GM21447 (cell line): ENCODE measurements around the gene ABCA2.

Experiments used
- ATAC-seq: cut with Tn5 transposase; IDR thresholded peaks from one replicate; pipeline ENCODE4 v1.9.1; 2021; ENCODE audit not compliant: unreplicated experiment

ABCA2 gene

DNA sequence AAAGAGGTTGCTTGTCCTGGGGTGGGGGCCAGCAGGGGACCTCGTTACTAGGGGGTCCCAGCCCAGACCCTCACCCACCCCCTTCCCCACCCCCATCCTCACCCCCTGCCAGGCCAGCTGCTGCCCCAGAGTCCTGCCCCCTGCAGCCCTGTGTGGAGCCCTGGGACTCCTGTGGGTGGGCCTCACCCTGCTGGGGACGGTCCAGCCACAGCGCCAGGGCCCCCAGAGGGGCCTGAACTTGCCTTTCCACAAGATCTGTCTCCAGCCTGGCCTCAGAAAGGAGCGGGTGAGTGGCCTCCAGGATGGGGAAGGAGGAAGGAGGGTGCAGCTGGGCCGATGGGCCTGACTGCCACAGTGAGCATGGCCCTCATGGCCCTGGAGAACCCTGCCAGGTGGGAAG, 58.3 kb downstream of the ABCA2 start:
- no peak for ATAC-seq

GRCh38 chr9:136969150-136969549, 58.9 kb downstream of the ABCA2 start:
- no peak for ATAC-seq

GRCh38 chr9:136968333-136969127, 59.5 kb downstream of the ABCA2 start:
- ATAC-seq: no peak

- ATAC-seq: no peak
These were observed 62.1 kb downstream of the ABCA2 start for GRCh38 chr9:136965771-136966484.

- no peak for ATAC-seq
These were observed 63.1 kb downstream of the ABCA2 start for GRCh38 chr9:136964833-136965422.

- ATAC-seq: no peak
These were observed 63.8 kb downstream of the ABCA2 start for GRCh38 chr9:136964171-136964689.

GRCh38 chr9:136963751-136964150, 64.3 kb downstream of the ABCA2 start:
- ATAC-seq: no peak

GRCh38 chr9:136963341-136963740, 64.7 kb downstream of the ABCA2 start:
- no peak for ATAC-seq

GRCh38 chr9:136962701-136963248, 65.3 kb downstream of the ABCA2 start:
- no peak for ATAC-seq

- ATAC-seq: no peak
These were observed 65.9 kb downstream of the ABCA2 start for GRCh38 chr9:136962163-136962562.

DNA sequence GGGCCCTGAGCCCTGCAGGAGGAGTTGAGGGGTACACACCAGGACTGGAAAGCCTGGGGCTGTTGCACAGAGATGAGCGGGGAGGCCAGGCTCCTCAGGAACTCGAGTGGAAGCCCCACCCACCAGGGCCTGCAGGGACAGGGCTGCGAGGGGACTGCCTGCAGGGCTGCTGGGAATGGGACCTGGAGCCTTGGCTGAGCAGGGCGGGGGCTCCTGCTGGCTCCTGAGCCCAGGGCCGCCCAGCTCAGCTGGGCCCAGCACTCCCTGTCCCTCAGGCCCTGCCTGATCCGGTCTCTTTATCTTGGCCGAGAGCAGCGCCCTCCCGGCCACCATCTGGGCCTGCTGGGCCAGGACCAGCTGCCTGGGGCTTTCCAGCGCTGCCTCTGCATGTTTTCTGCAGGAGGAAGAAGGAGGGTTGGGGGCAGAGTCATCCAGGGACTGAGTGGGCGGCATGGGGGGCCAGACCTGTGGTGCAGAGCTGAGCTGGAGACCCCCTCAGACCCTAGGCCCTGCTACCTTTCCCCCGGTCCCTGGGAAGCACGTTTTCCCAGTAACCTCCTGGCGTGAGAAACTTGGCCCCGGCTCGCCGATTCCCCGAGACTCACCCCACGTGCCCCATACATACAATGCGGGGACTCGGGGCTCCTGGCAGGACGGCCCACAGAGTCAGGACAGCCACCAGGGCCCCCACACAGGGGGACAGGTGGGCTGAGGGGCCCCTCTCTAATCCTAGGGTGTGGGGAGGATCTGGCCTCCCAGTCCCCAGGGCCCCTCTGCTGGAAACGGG, 66.6 kb downstream of the ABCA2 start:
- ATAC-seq: no peak

GRCh38 chr9:136960938-136961275, 67.1 kb downstream of the ABCA2 start:
- no peak for ATAC-seq

GRCh38 chr9:136960212-136960937, 67.7 kb downstream of the ABCA2 start:
- no peak for ATAC-seq

- no peak for ATAC-seq
These were observed 68.9 kb downstream of the ABCA2 start for GRCh38 chr9:136958898-136959850.

DNA sequence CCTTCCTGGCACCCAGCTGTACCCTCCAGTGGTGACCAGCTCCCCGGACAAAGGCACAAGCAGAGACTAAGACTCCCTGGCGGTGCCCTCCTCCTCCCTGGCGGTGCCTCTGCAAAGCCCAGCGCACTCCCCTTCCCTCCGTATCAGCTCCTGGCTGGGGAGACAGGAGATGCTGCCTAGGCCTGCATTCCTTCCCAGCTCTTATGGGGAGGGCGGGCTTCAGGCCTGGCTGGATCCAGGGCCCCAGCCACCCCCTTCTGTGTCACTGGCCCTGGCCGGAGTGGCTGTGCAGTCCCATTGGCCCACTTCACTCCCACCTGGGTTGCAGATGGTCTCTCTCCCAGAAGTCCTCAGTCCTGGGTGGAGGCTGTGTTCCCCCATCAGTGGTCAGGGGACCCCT, 69.6 kb downstream of the ABCA2 start:
- no peak for ATAC-seq

GRCh38 chr9:136957901-136958300, 70.1 kb downstream of the ABCA2 start:
- no peak for ATAC-seq

DNA sequence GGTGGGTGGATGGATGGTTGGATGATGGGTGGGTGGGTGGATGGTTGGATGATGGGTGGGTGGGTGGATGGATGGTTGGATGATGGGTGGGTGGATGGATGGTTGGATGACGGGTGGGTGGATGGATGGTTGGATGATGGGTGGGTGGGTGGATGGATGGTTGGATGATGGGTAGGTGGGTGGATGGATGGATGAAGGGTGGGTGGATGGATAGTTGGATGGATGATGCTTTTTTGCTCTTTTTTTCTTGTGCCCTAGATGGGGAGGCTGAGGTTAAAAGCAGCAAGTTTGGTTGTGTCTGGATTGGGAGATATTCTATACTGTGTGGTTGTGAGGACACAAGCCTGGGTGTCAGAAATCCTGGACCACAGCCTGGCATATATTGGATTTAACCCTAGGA, 70.6 kb downstream of the ABCA2 start:
- ATAC-seq: no peak
